HG03457 (cell line): ENCODE results near the gene TTPAL.

ENCODE experiments used
- ATAC-seq: cut with Tn5 transposase; IDR thresholded peaks from one replicate; pipeline ENCODE4 v1.9.1; 2021; ENCODE audit warnings: moderate number of reproducible peaks; ENCODE audit not compliant: unreplicated experiment

TTPAL gene

GRCh38 chr20:44532981-44533331, 57.3 kb downstream of the TTPAL start:
- ATAC-seq = no peak

GRCh38 chr20:44533928-44534327, 58.3 kb downstream of the TTPAL start:
- ATAC-seq = no peak

- ATAC-seq = no peak
Observed at GRCh38 chr20:44536175-44536574, 60.5 kb downstream of the TTPAL start.

- ATAC-seq = no peak
Observed at GRCh38 chr20:44537993-44538392, 62.3 kb downstream of the TTPAL start.

- no peak for ATAC-seq
Observed at GRCh38 chr20:44540834-44541233, 65.2 kb downstream of the TTPAL start.

- no peak for ATAC-seq
Observed at GRCh38 chr20:44541992-44542391, 66.3 kb downstream of the TTPAL start.

- no peak for ATAC-seq
Observed at GRCh38 chr20:44542890-44543289, 67.2 kb downstream of the TTPAL start.

GRCh38 chr20:44543358-44543757, 67.7 kb downstream of the TTPAL start:
- no peak for ATAC-seq
